Measurements from ENCODE around the gene SUMF2. TPM values are rescaled to one million over a fixed set of nuclear protein-coding genes. Genes with fewer than 3 reads are reported as not detected.
A peak's percentile ranks its signal among the peaks of the same experiment; 100 is the strongest.

The SUMF2 gene
- total and polyA plus RNA-seq, 2 of the 13 experiments (the other 11 are each of a cell fraction or from before 2014, with no cell fraction given) = 48.9 to 54.4 TPM

- TF ChIP-seq NR2F2 (IDR thresholded peaks at IDR 0.05; ENCODE audit: borderline replicate concordance, low read depth) (peak; percentile 53; the same call in 1 of the 2 replicates), NONO (IDR thresholded peaks at IDR 0.05) (no peak), NONO (CRISPR knock-in tag; conservative IDR thresholded peaks at IDR 0.05) (peak; percentile 71), ZNF773 (CRISPR knock-in tag; IDR thresholded peaks at IDR 0.05; ENCODE audit: borderline replicate concordance) (no peak), TSC22D2 (CRISPR knock-in tag; IDR thresholded peaks at IDR 0.05; ENCODE audit: borderline replicate concordance) (no peak; the same call in 1 of the 2 replicates), ZNF770 (CRISPR knock-in tag; IDR thresholded peaks at IDR 0.05) (peak; percentile 73), ZNF564 (CRISPR knock-in tag; IDR thresholded peaks at IDR 0.05) (no peak; the same call in 1 of the 2 replicates), ARNTL (CRISPR knock-in tag; IDR thresholded peaks at IDR 0.05) (0 out of 2 replicates have a peak, but pooled peaks have one; percentile 37), SP1 (IDR thresholded peaks at IDR 0.05) (no peak), SP1 (CRISPR knock-in tag; IDR thresholded peaks at IDR 0.05) (peak; percentile 75), ZNF83 (CRISPR knock-in tag; IDR thresholded peaks at IDR 0.05; ENCODE audit: borderline replicate concordance) (no peak), HMGXB4 (CRISPR knock-in tag; IDR thresholded peaks at IDR 0.05; ENCODE audit: borderline replicate concordance in 1 of 2, low read depth in 1 of 2) (peak in 1 of 2 experiments; percentile 75; a peak in 1 of 4 replicates), ZNF639 (CRISPR knock-in tag; conservative IDR thresholded peaks at IDR 0.05) (no peak), NFIB (CRISPR knock-in tag; IDR thresholded peaks at IDR 0.05; ENCODE audit: borderline replicate concordance) (no peak), ELK4 (CRISPR knock-in tag; IDR thresholded peaks at IDR 0.05; ENCODE audit: borderline replicate concordance) (no peak), ZNF263 (CRISPR knock-in tag; IDR thresholded peaks at IDR 0.05) (peak; percentile 61), ZNF547 (CRISPR knock-in tag; IDR thresholded peaks at IDR 0.05) (no peak), ZNF138 (CRISPR knock-in tag; IDR thresholded peaks at IDR 0.05; ENCODE audit: low read depth) (0 out of 2 replicates have a peak, but pooled peaks have one; percentile 45), DRAP1 (CRISPR knock-in tag; IDR thresholded peaks at IDR 0.05) (peak; percentile 84), KLF6 (CRISPR knock-in tag; IDR thresholded peaks at IDR 0.05) (no peak), ATF7 (IDR thresholded peaks at IDR 0.05) (peak; percentile 78), ATF7 (CRISPR knock-in tag; IDR thresholded peaks at IDR 0.05) (no peak)
Observed at GRCh38 chr7:56033671-56034432, 30.2 kb upstream of the SUMF2 start (continued).

Data from HepG2 (cell line).